Fibroblast of upper back skin (primary cell): Measurements from ENCODE around the gene SUPT4H1.

ENCODE experiments used
- DNase-seq: peaks from one replicate; pipeline ENCODE4 v3.0.0-alpha.2; 2013

Gene SUPT4H1

GRCh38 chr17:58316260-58316960 is 35.6 kb downstream of the SUPT4H1 start:
- no peak for DNase-seq

GRCh38 chr17:58315750-58316149 is 36.3 kb downstream of the SUPT4H1 start:
- DNase-seq = no peak

GRCh38 chr17:58315281-58315711 is 36.7 kb downstream of the SUPT4H1 start:
- no peak for DNase-seq

GRCh38 chr17:58314706-58315015 is 37.3 kb downstream of the SUPT4H1 start:
- no peak for DNase-seq

GRCh38 chr17:58313815-58314705 is 37.9 kb downstream of the SUPT4H1 start:
- no peak for DNase-seq

- DNase-seq = no peak
Observed at GRCh38 chr17:58312829-58313228, 39.2 kb downstream of the SUPT4H1 start.

- no peak for DNase-seq
Observed at GRCh38 chr17:58312021-58312630, 39.9 kb downstream of the SUPT4H1 start.

GRCh38 chr17:58311429-58311894 is 40.5 kb downstream of the SUPT4H1 start:
- no peak for DNase-seq

GRCh38 chr17:58310511-58311428 is 41.2 kb downstream of the SUPT4H1 start:
- DNase-seq = no peak

GRCh38 chr17:58309918-58310259 is 42.1 kb downstream of the SUPT4H1 start:
- no peak for DNase-seq

- DNase-seq = no peak
Observed at GRCh38 chr17:58308985-58309917, 42.8 kb downstream of the SUPT4H1 start.

- DNase-seq = no peak
Observed at GRCh38 chr17:58308173-58308984, 43.6 kb downstream of the SUPT4H1 start.

GRCh38 chr17:58307468-58308172 is 44.4 kb downstream of the SUPT4H1 start:
- DNase-seq = no peak

- DNase-seq = no peak
Observed at GRCh38 chr17:58306131-58306951, 45.7 kb downstream of the SUPT4H1 start.

GRCh38 chr17:58305626-58306025 is 46.4 kb downstream of the SUPT4H1 start:
- DNase-seq = no peak

GRCh38 chr17:58304750-58305486 is 47.1 kb downstream of the SUPT4H1 start:
- DNase-seq = no peak

GRCh38 chr17:58303971-58304749 is 47.8 kb downstream of the SUPT4H1 start:
- DNase-seq = peak; percentile 44
